ENCODE data around the gene ERF.

- TF ChIP-seq CTCF (conservative IDR thresholded peaks at IDR 0.05) = peak; percentile 67
- no peak for TF ChIP-seq EZH2 (IDR thresholded peaks at IDR 0.05; ENCODE audit: low read depth)
Measured at GRCh38 chr19:42290523-42291434, 35.9 kb upstream of the ERF start.

Data from PC-9 (cell line).